HG03571 (cell line): ENCODE results near the gene PPM1L.

Experiments used
- ATAC-seq: cut with Tn5 transposase; IDR thresholded peaks from one replicate; pipeline ENCODE4 v1.9.1; 2021; ENCODE audit not compliant: unreplicated experiment

PPM1L gene

GRCh38 chr3:160758929-160759577, 3.0 kb downstream of the PPM1L start:
- ATAC-seq, result no peak

DNA sequence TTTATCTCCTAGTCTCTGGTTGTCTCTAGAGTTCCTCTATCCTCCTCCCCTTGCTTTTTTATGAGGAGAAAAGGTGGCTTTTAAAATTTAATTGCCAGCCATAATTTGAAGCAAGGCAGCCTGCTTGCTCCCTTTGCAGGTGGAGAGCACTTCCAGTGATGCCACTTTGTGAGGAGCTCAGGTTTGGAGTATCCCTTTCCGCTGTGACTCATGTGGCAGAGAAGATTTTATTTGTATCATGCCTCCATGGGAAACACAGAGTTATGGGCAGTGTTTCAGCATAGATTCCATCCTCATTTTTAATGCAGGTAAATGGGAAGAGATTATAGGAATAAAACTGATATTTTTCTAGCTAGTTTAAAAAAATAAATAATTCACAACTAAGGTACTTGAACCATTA, 7.0 kb downstream of the PPM1L start:
- ATAC-seq, result no peak

GRCh38 chr3:160765211-160765610, 9.2 kb downstream of the PPM1L start:
- no peak for ATAC-seq

GRCh38 chr3:160768031-160768430, 12.0 kb downstream of the PPM1L start:
- ATAC-seq, result no peak

- ATAC-seq, result no peak
These were observed 12.9 kb downstream of the PPM1L start for GRCh38 chr3:160768918-160769317.

- ATAC-seq, result no peak
These were observed 15.9 kb downstream of the PPM1L start for GRCh38 chr3:160771811-160772459.

DNA sequence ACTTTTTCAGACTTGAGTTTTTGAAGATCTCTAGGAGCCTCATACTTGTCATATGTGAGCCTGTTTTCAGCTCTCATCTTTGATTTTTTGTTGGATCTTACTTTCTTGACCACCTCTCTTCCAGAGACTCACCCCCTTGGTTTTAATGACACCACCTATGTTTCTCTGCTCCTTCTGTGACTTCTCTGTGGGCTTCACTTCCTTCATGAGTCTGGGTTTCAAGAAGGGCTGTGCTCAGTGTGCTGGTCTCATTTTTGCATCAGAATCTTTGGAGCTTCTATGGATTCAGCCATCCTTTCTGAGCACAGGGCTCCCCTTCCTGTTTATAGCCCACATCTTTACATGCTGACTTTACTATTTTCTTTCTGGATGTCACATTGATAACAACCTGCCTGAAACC, 17.7 kb downstream of the PPM1L start:
- no peak for ATAC-seq

DNA sequence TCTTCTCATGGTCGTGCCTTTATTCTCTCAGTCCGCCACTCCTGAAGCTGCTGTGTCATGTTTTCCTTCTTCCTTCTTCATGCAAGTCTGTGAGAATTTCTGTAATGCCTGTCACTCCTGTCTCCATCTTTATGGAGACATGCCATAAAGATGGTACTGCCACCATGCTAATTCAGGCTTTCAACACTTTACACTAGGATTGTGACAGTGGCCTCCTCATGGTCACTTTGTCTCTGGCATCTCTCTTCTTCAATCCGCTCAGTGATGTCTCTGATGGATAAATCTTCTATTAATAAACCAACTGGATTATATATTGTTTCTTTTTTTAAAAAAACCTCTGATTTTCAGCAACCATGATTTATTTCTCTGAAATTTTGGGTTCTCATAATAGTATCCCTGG, 18.1 kb downstream of the PPM1L start:
- no peak for ATAC-seq

DNA sequence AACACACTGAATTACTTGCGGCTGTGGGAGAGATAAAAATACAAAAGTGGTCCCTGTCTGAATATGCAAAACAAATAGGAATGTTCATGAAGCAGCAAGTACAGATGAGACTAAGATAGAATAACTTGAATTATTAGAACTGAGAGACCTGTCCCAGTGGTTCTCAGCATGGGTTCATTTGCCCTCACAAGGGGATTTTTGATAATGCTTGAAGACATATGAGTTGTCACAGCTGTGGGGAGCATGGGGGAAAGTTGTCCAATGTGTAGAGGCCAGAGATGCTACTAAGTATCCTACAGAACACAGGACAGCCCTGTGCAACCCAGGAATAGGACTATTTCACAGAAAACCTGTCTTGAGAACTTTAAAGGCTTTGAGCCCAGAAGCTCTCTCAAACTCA, 22.4 kb downstream of the PPM1L start:
- no peak for ATAC-seq

DNA sequence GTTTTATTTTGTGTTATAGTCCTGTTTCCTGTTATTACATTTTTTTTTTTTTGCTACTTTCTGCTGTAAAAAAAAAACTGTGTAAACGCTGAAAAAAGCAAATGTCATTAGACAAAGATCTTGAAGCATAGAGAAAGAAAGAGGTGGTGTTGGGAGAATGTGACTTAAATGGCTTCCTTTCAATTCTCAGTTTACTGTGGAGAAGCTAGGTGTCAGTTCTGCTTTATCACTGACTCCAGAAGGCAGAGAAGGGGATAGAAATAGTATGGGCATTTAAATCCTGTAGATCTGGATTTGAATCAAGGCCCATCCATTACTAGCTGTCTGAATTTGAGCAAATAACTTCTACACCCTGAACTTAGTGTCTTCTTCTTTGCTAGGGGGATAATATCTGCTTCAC, 23.0 kb downstream of the PPM1L start:
- no peak for ATAC-seq

DNA sequence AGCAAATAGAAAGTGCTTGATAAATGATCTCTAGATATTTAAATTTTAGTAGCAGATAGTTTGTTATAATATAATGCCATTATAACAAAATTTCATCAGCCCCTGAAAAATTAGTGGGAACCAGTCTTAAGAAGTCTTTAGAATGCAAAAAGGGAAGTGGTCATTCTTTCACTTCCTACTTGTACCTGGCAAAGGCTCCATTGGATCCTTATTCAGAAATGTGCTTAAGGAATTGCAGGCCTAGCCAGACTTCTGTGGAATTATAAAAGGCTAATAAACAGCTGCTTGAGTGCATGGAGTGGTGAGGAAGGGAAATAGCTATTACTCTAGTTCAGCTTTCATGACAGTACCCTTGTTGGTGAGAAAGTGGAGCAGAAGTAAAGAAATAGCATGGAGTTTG, 24.2 kb downstream of the PPM1L start:
- ATAC-seq, result no peak

GRCh38 chr3:160781402-160781801, 25.4 kb downstream of the PPM1L start:
- no peak for ATAC-seq

GRCh38 chr3:160781863-160782262, 25.8 kb downstream of the PPM1L start:
- ATAC-seq, result no peak

DNA sequence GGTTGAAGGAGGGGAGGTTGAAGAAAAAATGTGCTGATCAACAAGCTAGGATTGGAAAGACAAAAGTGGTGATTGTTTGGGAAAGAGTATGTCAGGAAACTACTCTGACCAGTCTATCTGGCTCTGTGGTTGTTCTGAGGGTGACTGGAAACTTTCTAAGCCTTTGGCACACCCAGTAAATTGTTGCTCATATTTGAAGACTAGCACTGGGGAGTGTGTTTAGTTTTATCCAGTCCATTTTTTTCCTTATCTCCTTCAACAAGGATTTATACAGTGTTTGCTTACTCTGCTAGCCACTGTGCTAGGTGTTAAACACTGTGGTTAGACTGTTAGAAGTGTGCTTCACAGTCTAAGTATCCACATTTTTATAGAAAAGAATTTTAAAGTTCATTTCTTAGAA, 28.8 kb downstream of the PPM1L start:
- no peak for ATAC-seq

- no peak for ATAC-seq
These were observed 34.7 kb downstream of the PPM1L start for GRCh38 chr3:160790726-160791125.

DNA sequence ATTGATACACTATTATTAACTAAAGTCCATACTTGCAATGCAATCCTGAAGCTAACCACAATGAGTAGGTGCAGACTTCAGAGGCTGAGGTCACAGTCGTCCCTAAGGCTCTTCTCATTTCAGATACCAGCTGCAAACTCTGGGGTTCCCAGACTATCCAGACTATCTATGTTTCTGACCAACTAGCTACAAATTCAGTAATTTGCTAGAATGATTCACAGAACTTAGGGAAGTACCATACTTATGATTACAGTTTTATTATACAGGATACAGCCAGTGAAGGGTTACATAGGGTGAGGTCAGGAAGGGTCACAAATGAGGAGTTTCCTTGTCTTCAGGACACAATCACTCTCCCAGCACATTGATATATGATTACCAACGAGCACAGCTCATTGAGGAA, 36.5 kb downstream of the PPM1L start:
- no peak for ATAC-seq

GRCh38 chr3:160793722-160794252, 37.8 kb downstream of the PPM1L start:
- ATAC-seq, result no peak

DNA sequence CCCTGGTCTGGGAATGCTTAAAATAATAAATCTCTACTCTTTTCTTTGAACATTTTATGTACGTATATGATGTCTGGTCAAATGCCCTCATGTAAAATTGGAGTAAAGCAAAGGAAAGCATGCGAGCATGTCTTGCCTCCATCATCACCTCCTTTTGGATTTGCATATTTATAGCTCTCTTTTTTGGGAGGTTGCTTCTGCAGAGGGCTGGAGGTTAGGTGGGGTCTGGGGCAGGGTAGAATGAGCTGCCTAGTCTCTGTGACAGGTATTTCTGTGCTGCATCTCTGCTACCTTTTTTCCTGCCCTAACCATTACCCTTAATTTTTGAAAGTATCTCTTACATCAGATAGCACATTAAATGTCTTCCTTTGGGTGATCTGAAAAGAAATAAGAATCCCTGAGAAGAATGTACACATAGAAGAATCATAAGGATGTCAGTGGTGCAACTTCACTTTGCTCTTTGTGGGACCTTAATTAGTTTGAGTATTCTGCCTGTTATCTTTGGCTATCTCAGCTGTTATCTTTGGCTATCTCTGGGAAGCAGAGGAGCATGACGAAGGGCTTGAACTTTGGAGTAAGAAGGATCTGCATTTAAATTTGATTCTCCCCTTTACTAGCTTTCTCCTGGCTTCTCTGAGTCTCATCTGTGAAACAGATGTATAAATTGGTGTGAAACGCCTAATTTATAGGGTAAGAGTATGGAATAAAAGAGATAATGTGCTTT, 40.2 kb downstream of the PPM1L start:
- ATAC-seq, result no peak

- no peak for ATAC-seq
These were observed 40.8 kb downstream of the PPM1L start for GRCh38 chr3:160796813-160797164.

GRCh38 chr3:160797356-160797755, 41.3 kb downstream of the PPM1L start:
- no peak for ATAC-seq

DNA sequence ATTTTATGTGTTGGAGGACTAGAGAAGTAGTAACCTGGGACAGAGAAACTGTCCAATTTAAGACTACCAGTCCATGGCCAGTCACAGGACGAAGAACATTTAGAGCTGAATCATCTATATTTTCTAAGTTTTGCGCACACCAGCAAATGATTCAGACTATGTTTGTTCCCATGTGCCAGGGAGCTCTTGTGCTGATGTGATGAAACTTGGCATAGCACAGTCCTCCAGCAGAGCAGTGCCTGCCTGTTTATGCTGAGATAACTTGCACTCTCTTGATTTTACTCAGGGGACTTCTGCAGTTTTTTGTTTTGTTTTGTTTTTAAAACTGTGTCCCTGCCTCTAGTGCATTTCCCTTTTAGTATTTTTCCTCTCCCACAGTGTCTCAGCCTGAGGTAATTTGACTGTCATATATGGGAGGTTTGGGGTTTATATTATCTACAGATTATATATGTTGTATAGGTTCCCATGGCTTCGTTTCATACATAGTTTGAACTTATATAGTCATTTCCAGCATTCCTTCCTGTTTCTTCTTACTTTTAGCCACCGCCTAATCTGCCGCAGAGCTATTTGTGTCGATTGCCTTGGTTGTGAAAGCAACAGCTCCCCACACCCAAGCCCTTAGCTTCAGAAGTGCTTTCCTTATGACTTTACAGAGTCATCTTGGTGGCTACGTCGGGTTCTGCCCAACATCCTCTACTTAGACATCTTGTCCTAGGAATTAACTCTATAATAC, 45.5 kb downstream of the PPM1L start:
- no peak for ATAC-seq

GRCh38 chr3:160804762-160805161, 48.7 kb downstream of the PPM1L start:
- ATAC-seq, result no peak
